GM19193 (cell line): ENCODE data around the gene RNF207.

Experiments
- POLR2A ChIP-seq: IDR thresholded peaks from 4 replicates; pipeline ENCODE4 v1.6.1; 2011; ENCODE audit not compliant: insufficient read depth, insufficient read length; ENCODE audit errors: extremely low read depth

Gene RNF207

GRCh38 chr1:6181347-6181770 is 24.6 kb upstream of the RNF207 start:
- TF ChIP-seq POLR2A, result no peak

- peak; percentile 14 for TF ChIP-seq POLR2A
Measured at GRCh38 chr1:6183520-6183989, 22.4 kb upstream of the RNF207 start.

GRCh38 chr1:6184083-6184783 is 21.7 kb upstream of the RNF207 start:
- no peak for TF ChIP-seq POLR2A

GRCh38 chr1:6185151-6185550 is 20.8 kb upstream of the RNF207 start:
- TF ChIP-seq POLR2A, result no peak

GRCh38 chr1:6185635-6186382 is 20.1 kb upstream of the RNF207 start:
- no peak for TF ChIP-seq POLR2A

GRCh38 chr1:6188466-6188865 is 17.5 kb upstream of the RNF207 start:
- no peak for TF ChIP-seq POLR2A

- TF ChIP-seq POLR2A, result no peak
Measured at GRCh38 chr1:6191968-6192367, 14.0 kb upstream of the RNF207 start.

- no peak for TF ChIP-seq POLR2A
Measured at GRCh38 chr1:6197746-6198427, 8.0 kb upstream of the RNF207 start.

GRCh38 chr1:6198646-6199297 is 7.1 kb upstream of the RNF207 start:
- TF ChIP-seq POLR2A, result no peak

- peak; percentile 93 for TF ChIP-seq POLR2A
Measured at GRCh38 chr1:6199298-6200187, 6.4 kb upstream of the RNF207 start, which contains the start of gene RPL22. TSS of gene RPL22 (minus strand) at chr1:6199595. CDS start at chr1:6199573, 22 bp downstream.

GRCh38 chr1:6200188-6200809 is 5.6 kb upstream of the RNF207 start:
- no peak for TF ChIP-seq POLR2A

- no peak for TF ChIP-seq POLR2A
Measured at GRCh38 chr1:6202256-6202655, 3.7 kb upstream of the RNF207 start.

- TF ChIP-seq POLR2A, result no peak
Measured at GRCh38 chr1:6206520-6206855, 569 bp downstream of the RNF207 start.
